GM21717 (cell line): ENCODE data around the gene CEP63.
A peak's percentile ranks its signal among the peaks of the same experiment; 100 is the strongest.
"Not testable (repeated sequence)": the region's sequence is repeated elsewhere in the genome, so short reads cannot be mapped to it uniquely, and the experiment has no call there.

Source experiments
- ATAC-seq: cut with Tn5 transposase; IDR thresholded peaks from one replicate; pipeline ENCODE4 v1.9.1; 2021; ENCODE audit warnings: mild to moderate bottlenecking, moderate library complexity; ENCODE audit not compliant: unreplicated experiment

The CEP63 gene

GRCh38 chr3:134567605-134568004, 81.7 kb downstream of the CEP63 start:
- ATAC-seq = no peak

GRCh38 chr3:134568790-134569189, 82.9 kb downstream of the CEP63 start:
- ATAC-seq = no peak

- not testable (repeated sequence) for ATAC-seq
Observed at GRCh38 chr3:134569899-134570298, 84.0 kb downstream of the CEP63 start.

- no peak for ATAC-seq
Observed at GRCh38 chr3:134576426-134576825, 90.6 kb downstream of the CEP63 start.

GRCh38 chr3:134576831-134577230, 91.0 kb downstream of the CEP63 start:
- ATAC-seq = no peak

- no peak for ATAC-seq
Observed at GRCh38 chr3:134579141-134579665, 93.3 kb downstream of the CEP63 start.

- no peak for ATAC-seq
Observed at GRCh38 chr3:134590766-134591165, 104.9 kb downstream of the CEP63 start.

GRCh38 chr3:134592806-134593205, 106.9 kb downstream of the CEP63 start:
- no peak for ATAC-seq

GRCh38 chr3:134594331-134594741, 108.5 kb downstream of the CEP63 start:
- no peak for ATAC-seq

GRCh38 chr3:134594986-134595385, 109.1 kb downstream of the CEP63 start:
- ATAC-seq = not testable (repeated sequence)

- ATAC-seq = no peak
Observed at GRCh38 chr3:134597390-134597970, 111.6 kb downstream of the CEP63 start.

GRCh38 chr3:134598763-134599545, 113.1 kb downstream of the CEP63 start:
- no peak for ATAC-seq

GRCh38 chr3:134600206-134600605, 114.3 kb downstream of the CEP63 start:
- no peak for ATAC-seq

- ATAC-seq = peak; percentile 75
Observed at GRCh38 chr3:134600685-134601463, 115.0 kb downstream of the CEP63 start.

GRCh38 chr3:134601539-134602439, 115.9 kb downstream of the CEP63 start:
- ATAC-seq = no peak

GRCh38 chr3:134602440-134602814, 116.6 kb downstream of the CEP63 start:
- no peak for ATAC-seq

GRCh38 chr3:134603480-134603879, 117.6 kb downstream of the CEP63 start:
- ATAC-seq = no peak

GRCh38 chr3:134603956-134604355, 118.1 kb downstream of the CEP63 start:
- no peak for ATAC-seq

- no peak for ATAC-seq
Observed at GRCh38 chr3:134605556-134605955, 119.7 kb downstream of the CEP63 start.
